T follicular helper cell (primary cell): ENCODE results near the gene CENPA.
"Not testable (repeated sequence)": the region's sequence is repeated elsewhere in the genome, so short reads cannot be mapped to it uniquely, and the experiment has no call there.

Experiments used
- DNase-seq: peaks from one replicate; pipeline ENCODE4 v3.0.0-alpha.2; 2020; ENCODE audit warnings: low read depth

Gene CENPA

DNA sequence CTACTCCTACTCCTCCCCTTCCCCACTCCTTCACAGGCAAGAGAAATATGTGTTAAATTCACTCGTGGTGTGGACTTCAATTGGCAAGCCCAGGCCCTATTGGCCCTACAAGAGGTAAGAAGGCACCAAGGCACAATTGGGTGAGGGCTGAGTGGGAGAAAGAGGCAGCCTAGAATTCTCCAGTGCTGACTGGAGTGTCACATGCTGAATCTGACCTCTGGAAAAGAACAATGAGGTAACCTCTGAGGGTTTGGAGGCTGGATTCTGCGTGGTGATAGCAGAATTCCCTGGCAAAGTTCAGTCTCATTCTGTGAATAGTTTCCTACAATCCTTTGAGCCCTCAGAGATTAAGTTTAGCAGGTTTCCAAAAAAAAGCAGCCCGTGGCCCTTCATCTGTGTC lies 6.9 kb downstream of the CENPA start:
- no peak for DNase-seq

GRCh38 chr2:26793518-26793917 lies 7.7 kb downstream of the CENPA start:
- DNase-seq: no peak

DNA sequence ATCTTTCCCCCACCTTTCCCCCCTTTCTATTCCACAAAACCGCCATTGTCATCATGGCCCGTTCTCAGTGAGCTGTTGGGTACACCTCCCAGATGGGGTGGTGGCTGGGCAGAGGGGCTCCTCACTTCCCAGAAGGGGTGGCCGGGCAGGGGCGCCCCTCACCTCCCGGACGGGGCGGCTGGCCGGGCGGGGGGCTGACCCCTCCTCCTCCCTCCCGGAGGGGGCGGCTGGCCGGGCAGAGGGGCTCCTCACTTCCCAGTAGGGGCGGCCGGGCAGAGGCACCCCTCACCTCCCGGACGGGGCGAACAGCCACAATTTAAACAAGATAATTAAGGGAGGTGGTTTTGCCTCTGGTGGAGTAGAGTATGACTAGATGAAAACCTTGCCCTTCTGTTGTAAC lies 9.3 kb downstream of the CENPA start:
- not testable (repeated sequence) for DNase-seq

DNA sequence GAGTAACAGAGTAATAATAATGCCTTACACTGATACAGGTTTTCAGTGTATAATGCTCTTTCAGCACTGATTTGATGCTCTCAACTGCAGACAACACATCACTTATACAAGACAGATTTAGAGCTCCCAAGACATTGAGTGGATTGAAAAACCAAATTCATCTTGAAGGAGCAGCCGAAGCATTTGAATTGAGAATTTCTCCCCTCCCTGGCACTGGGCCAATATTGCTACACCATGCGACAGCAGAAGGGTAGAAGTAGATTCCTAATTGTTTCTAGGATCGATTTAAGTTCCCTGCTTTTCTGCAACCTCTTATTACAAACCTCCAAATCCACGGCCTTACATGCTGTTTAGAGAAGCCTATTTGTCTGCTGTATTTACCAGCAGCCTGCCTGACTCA lies 15.5 kb downstream of the CENPA start:
- DNase-seq: no peak

GRCh38 chr2:26801796-26802195 lies 15.9 kb downstream of the CENPA start:
- DNase-seq: no peak

DNA sequence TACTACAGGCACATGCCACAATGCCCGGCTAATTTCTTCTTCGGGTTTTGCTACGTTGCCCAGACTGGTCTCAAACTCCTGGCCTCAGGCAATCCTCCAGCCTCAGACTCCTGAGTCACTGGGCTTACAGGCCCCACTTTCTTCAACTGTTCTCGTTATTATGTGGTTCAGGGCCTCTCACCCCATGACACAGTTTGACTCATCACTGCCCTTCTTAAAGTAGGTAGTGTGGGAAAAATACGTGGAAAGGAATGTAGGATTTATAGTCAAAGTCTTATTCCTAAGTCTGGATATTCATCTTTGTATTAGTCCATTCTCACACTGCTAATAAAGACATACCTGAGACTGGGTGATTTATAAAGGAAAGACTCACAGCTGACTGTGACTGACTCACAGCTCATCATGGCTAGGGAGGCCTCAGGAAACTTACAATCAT lies 19.4 kb downstream of the CENPA start:
- DNase-seq: no peak

DNA sequence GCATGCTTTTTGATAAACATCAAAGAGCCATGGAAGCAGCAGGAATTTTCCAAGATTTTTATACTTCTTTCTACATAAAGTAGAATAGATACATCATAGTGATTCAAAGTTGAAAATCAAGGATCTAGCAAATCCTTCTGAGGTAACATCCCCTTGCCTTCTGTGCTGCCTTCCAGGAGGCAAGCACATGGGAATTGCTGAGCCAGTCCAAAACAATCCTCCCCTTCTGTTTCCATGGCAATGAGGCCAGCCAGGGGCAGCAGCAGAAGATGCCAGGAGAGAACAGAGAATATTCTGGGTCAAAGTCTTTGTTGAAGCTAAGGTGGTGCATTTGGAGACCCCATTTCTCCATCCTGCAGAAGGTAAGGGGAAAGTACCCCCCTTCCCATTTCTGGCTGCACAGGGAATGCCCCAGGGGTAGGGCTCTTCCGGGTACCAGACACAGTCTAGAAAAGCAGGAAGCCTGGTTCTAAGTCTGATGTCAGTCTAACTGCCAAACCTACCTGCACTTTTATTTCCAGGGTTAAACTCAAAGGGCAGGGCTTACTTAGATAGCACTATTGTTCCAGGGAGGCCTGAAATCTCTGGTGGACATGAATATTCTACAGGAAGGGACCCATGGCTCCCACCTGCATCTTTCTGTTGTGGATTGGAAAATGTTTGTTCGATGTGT lies 22.1 kb downstream of the CENPA start:
- DNase-seq: no peak

- no peak for DNase-seq
These were observed 23.4 kb downstream of the CENPA start for GRCh38 chr2:26809211-26809610.

DNA sequence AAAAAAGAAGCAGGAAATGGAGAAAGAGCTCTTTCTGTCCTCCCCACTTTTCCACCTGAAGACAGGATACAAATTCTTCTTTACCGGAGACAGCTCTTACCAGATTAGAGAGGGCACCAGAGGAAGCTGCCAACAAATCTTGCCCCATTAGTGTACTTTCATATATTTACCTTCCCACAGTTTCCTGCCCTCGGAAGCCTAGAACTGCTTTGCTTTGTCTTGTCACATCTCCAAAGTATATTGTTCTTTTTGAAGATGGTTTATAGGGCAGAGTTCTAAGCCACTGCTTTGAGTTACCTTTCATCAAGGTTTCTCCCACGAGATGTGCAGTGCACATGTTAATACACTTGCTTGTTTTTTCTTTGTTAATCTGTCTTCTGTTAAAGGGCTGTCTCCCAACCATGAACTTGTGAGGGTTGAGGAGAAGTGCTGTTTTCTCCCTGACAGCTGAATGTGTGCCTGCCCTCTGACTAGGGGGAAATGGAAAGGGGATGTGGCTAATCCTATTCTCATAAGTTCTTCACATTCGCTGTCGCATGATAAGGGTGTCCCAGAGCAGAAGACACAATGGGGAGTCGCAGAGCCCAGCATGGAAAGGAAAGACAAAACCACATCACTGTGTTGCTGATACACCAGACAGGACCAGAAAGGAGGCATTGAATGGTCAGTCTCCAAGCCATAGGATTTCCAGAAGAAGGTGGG lies 24.2 kb downstream of the CENPA start:
- no peak for DNase-seq

DNA sequence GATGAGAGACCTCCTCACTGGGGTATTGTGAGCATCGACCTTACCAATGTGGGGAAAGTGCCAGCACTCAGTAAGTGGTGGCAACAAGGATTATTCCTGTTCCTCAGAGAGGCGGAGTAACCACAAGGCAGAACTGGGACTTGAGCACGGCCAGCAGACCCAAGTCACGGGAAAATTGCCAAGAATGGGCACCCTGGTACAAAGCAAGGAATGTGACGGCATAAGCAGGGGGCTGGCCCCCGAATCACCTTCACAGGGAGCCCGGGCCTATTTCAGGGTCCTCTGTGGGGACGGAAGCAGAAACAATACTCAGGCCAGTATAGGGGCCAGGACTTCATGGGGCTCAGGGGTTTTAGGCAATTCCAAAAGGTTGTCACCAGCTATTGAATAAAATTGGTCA lies 25.4 kb downstream of the CENPA start:
- DNase-seq: no peak

DNA sequence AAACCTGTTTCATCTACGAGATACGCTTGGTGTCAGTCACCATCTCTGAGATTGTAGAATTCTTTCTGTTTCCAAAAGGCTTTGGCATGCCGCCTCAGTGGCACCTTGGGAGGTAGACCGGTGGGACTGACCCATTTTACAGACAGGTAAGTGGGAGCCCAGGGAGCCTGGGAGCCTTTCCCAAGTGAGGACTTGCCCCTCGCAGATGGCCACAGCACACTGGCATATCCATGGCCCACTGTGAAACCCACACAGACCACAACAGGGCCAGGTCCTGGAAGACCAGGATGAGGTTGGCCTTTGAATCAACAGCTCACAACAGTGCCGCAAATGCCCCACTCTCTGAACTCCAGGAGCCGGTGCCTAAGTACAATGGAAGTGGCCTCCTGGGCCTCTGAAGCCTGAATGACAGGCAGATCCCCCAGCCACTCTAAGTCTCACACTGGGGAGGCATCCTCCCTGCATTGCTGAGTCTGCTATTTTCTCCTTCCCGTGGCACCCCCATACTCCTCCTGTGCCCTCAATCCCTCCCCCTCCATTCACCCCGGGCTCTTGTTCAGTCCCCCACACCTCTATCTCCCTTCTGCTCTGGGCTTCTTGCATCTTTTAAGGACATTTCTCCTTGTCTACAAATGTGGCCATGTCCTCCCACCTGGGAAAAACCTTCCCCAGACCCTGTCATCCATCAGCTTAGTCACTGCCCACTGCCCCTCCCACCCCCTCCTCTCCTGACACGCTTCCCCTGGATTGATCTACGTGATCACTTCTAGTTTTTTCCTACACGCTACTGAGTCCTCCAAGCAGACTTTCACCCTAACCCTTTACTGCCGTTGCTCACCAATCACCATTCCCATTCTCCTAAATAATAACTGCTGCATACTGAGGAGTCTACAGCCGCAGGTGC lies 26.2 kb downstream of the CENPA start:
- no peak for DNase-seq

GRCh38 chr2:26812731-26813130 lies 26.9 kb downstream of the CENPA start:
- no peak for DNase-seq

- DNase-seq: not testable (repeated sequence)
These were observed 28.4 kb downstream of the CENPA start for GRCh38 chr2:26814072-26814765.

DNA sequence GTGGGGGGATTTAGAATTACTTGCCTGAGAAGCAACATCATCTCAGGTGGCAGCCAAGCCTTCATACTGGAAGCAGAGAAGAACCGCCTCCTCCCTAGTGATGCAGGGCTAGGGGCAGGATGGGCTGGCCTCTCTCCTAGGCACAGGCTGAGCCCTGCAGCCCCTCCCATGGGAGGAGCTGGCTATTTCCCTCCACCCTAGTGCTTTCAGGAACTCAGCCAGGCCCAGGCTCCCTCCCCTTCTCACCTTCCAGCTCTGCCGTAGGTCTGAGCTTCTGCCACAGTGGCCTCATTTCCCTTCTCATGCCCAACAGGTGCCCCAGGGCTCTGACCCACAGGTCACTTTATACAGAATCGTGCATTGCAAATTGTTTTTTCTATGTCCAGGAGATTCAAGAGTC lies 31.0 kb downstream of the CENPA start:
- DNase-seq: no peak

DNA sequence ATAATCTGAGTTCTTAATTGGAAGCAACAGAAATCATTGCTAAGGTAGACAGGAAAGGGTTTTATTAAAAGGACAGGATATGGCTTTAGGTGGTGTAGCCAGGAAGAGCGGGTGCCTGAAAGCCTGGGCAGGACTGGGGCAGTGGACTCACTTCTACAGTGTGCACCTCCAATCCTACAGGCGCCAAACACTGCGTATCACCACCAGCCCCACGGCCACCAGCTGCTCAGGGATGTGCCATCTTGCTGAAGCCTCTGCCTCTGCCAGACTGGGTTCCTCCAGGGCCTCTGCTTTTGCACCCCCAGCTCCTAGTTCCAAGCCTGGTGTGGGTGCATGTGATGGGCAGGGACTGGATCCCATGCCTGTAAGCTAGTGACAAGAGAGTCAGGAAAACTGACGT lies 32.4 kb downstream of the CENPA start:
- no peak for DNase-seq

GRCh38 chr2:26818972-26819371 lies 33.1 kb downstream of the CENPA start:
- no peak for DNase-seq

DNA sequence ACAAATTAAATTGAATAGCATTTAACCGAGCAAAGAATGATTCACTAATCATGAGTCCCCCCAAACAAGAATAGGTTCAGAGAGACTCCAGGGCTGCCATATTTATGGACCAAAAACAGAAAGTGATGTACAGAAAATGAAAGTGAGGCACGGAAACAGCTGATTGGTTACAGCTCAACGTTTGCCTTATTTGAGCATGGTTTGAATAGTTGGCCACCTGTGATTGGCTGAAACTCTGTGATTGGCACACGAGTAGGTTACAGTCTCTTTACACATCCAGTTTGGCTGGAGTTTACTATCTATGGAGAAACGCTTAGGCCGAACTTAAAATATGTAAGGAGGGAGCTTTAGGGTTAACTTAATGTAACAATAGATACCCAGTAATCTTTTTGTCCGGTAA lies 35.1 kb downstream of the CENPA start:
- no peak for DNase-seq

DNA sequence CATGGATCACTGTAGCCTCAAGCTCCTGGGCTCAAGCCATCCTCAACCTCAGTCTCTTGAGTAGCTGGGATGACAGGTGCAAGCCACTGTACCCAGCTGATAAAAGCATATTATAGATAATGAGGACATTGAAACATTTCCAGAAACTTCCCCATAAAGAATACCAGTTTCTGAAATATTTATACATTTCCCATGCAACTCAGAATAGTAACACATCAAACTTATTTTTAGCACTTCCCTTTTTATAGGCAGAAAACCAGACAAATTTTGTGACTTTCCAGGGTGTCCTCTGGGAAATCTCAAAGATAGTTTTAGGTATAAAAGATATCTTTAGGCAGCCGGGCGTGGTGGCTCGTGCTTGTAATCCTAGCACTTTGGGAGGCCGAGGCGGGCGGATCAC lies 37.0 kb downstream of the CENPA start:
- DNase-seq: no peak

DNA sequence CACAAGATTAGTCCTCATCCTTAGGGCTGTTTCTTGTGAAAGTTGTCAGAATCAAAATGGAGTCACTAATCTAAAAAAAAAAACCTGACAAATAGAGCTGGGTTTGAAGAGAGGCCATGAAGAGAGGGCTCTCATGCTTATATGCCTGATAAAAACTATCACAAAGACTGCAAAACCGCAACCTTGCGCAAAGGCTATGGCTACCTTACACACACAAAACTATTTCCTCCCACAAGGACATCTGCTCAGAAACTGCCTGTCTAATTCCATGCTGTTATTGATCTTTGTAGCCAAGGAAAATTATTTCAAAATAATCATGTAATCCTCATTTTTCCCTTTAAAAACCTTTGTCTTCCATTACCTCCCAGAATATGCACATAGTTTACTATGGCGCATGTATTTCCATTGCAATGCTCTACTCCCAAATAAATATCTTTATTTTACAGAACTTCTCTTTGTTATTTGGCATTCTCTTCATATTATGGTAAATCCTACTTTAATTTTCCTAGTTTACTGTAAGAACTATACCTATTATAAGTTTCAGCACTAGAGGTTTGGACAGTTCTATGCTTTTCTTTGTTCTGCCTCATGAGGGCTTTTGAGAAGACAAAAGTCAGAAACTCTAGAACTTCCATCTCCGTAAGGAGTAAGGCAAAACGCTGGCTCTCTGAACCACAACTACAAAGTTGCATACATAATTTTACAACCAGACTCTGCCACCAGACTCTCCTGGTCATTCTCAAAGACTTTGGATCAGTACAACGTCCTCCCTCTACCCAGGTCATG lies 52.5 kb downstream of the CENPA start:
- DNase-seq: no peak

DNA sequence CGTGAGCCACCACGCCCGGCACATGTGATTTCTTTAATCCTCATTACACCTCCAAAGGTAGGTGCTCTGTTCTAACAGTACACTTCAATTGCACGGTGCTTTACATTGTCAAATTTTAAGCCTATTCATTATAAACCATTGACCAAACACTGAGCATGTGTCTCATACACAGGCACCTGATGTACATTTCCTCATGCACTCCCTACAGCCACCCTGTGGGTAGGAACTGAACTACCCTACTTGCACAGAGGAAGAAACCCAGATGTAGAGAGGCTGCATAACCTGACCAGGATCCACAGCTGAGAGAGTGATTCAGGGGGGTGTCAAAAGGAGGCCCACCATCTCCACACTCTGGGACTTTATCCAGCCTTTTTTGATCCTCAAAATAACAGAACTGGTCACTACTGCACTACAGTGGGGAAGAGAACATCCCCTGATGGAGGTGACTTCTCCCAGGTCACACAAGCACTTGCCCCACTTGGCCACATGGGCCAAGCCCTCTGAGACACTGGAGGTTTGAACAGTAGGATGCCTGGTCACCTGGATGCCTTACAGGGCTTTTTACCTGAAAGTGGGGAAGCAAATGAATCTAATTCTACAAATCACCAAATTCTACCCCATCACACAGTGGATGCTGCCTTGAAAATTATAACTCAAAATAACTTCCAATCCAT lies 55.2 kb downstream of the CENPA start:
- DNase-seq: no peak

DNA sequence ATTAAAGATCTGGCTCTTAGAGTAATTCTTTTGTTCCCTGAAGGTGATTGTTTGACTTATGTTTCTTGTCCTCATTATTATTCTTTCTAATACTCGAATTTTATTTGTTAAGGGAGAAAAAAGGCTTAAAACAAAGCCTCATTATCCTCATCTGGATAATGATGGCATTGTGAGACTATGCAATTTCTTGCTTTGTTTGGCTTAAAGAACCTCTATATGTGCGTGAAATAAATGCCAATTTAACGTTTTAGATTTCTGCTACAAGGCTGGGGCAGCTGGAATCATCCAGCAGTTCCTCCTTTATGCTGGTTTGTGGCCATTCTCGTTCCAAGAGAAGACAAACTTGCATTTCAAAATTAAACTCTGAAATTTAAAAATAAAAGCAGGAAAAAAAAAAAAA lies 57.2 kb downstream of the CENPA start:
- DNase-seq: no peak
